MV-4-11 (cell line): ENCODE measurements around the gene UBR7.
A peak's percentile ranks its signal among the peaks of the same experiment; 100 is the strongest.
"Not testable (repeated sequence)": the region's sequence is repeated elsewhere in the genome, so short reads cannot be mapped to it uniquely, and the experiment has no call there.

Experiments
- DNase-seq: peaks from one replicate; lab custom pipeline; 2025; lab: John Stamatoyannopoulos, UW

Gene UBR7

GRCh38 chr14:93206793-93207467 is at the start of gene UBR7, which contains the start of gene GON7:
Gene UBR7 (plus strand): TSS chr14:93207256. CDS start chr14:93207292, 36 bp downstream.
Gene GON7 (minus strand): TSS chr14:93207065. CDS start chr14:93207037, 28 bp downstream.
- peak; percentile 98 for DNase-seq

GRCh38 chr14:93158349-93158748 is 48.7 kb upstream of the UBR7 start:
- DNase-seq, result not testable (repeated sequence)

GRCh38 chr14:93159625-93160352 is 47.3 kb upstream of the UBR7 start:
- not testable (repeated sequence) for DNase-seq

GRCh38 chr14:93160353-93160801 is 46.7 kb upstream of the UBR7 start:
- peak; percentile 36 for DNase-seq

GRCh38 chr14:93161411-93161940 is 45.6 kb upstream of the UBR7 start:
- no peak for DNase-seq

GRCh38 chr14:93163564-93163963 is 43.5 kb upstream of the UBR7 start:
- peak; percentile 76 for DNase-seq

- DNase-seq, result not testable (repeated sequence)
Observed at GRCh38 chr14:93165271-93166265, 41.5 kb upstream of the UBR7 start.

GRCh38 chr14:93168610-93169009 is 38.4 kb upstream of the UBR7 start:
- peak; percentile 51 for DNase-seq

GRCh38 chr14:93169619-93170018 is 37.4 kb upstream of the UBR7 start:
- not testable (repeated sequence) for DNase-seq

GRCh38 chr14:93170141-93170540 is 36.9 kb upstream of the UBR7 start:
- not testable (repeated sequence) for DNase-seq

GRCh38 chr14:93171376-93171775 is 35.7 kb upstream of the UBR7 start:
- no peak for DNase-seq

- DNase-seq, result no peak
Observed at GRCh38 chr14:93173943-93174395, 33.1 kb upstream of the UBR7 start.

GRCh38 chr14:93174731-93175130 is 32.3 kb upstream of the UBR7 start:
- not testable (repeated sequence) for DNase-seq

- no peak for DNase-seq
Observed at GRCh38 chr14:93175492-93175891, 31.6 kb upstream of the UBR7 start.

- no peak for DNase-seq
Observed at GRCh38 chr14:93183596-93184317, 23.3 kb upstream of the UBR7 start.

- peak; percentile 74 for DNase-seq
Observed at GRCh38 chr14:93184391-93185348, 22.4 kb upstream of the UBR7 start, which contains the start of the genes LYSET and MOAP1. Gene LYSET (plus strand): TSS chr14:93185317. CDS start chr14:93185406, 89 bp downstream. Gene MOAP1 (minus strand): TSS chr14:93184897. CDS start chr14:93184242, 655 bp downstream.

GRCh38 chr14:93185349-93185720 is 21.7 kb upstream of the UBR7 start:
- DNase-seq, result no peak

GRCh38 chr14:93186466-93186865 is 20.6 kb upstream of the UBR7 start:
- peak; percentile 16 for DNase-seq

- no peak for DNase-seq
Observed at GRCh38 chr14:93186956-93187355, 20.1 kb upstream of the UBR7 start.
